A549 (cell line): ENCODE data around the gene GATM. TPM values are rescaled to one million over a fixed set of nuclear protein-coding genes. Genes with fewer than 3 reads are reported as not detected.

Source experiments
- ATAC-seq, 2 experiments: fragments of 200-7000 bp in 1 of 2; fragments of >200 bp in 1 of 2; cut with Nextera tagmentation in 1 of 2; cut with Tn5 transposase in 1 of 2; 3 replicates each; pipeline versions ENCODE4 v1.8.0 to v1.9.1; 2018 to 2020; ENCODE audit warnings: mild to moderate bottlenecking in 1 of 2, moderate library complexity in 1 of 2
- CTCF ChIA-PET: fragments of 300-600 bp; sonication (Branson Sonifier 250); formaldehyde crosslinking; extraction: SDS; loops from one replicate; lab custom pipeline; 2021; ENCODE audit warnings: antibody characterized with exemption, inconsistent platforms; lab: Yijun Ruan, JAX
- POLR2A ChIA-PET: fragments of 350-600 bp; formaldehyde crosslinking; extraction: SDS; loops from one replicate; lab custom pipeline; 2021; ENCODE audit warnings: antibody characterized with exemption, inconsistent platforms; lab: Yijun Ruan, JAX
- DNase-seq, 2 experiments: peaks; one replicate each; pipeline versions ENCODE4 v3.0.0 to v3.0.0-alpha.2; 2011 to 2016; ENCODE audit warnings: low read depth in 1 of 2, low spot score in 1 of 2
- FAIRE-seq: peaks from 2 replicates; lab custom pipeline; 2011; peaks lifted over from hg19 to GRCh38; lab: Jason Lieb, UNC
- H3K27ac ChIP-seq, 2 experiments: fragments of >200 bp; sonication (Bioruptor Twin); formaldehyde crosslinking; 3 replicates each; pipeline ENCODE4 v1.5.1; 2016 to 2017
- H3K4me1 ChIP-seq: fragments of >200 bp; sonication (Bioruptor Twin); formaldehyde crosslinking; 3 replicates; pipeline ENCODE4 v1.6.1; 2016
- H3K4me2 ChIP-seq: fragments of >200 bp; sonication (Bioruptor Twin); formaldehyde crosslinking; 3 replicates; pipeline ENCODE4 v1.6.1; 2016
- H3K4me3 ChIP-seq: fragments of >200 bp; sonication (Bioruptor Twin); formaldehyde crosslinking; 3 replicates; pipeline ENCODE4 v1.5.1; 2016
- H3K9me3 ChIP-seq: fragments of >200 bp; sonication (Bioruptor Twin); formaldehyde crosslinking; 3 replicates; pipeline ENCODE4 v1.6.1; 2016
- CBX8 ChIP-seq: fragments of 200-600 bp; sonication (generic); IDR thresholded peaks from 2 replicates; pipeline ENCODE4 v1.6.1; 2016
- CHD2 ChIP-seq: fragments of 150-350 bp; IDR thresholded peaks from 2 replicates; pipeline ENCODE4 v1.6.1; 2014; ENCODE audit warnings: low read length; ENCODE audit not compliant: partially characterized antibody
- CHD4 ChIP-seq: fragments of 200-600 bp; sonication (generic); IDR thresholded peaks from 2 replicates; pipeline ENCODE4 v1.6.1; 2016; ENCODE audit warnings: antibody characterized with exemption, mild to moderate bottlenecking, borderline replicate concordance
- EHF ChIP-seq: fragments of 250-450 bp; sonication (Bioruptor Pico); IDR thresholded peaks from 2 replicates; pipeline ENCODE4 v1.5.0; 2020; ENCODE audit warnings: mild to moderate bottlenecking
- EHMT2 ChIP-seq: fragments of 200-600 bp; sonication (generic); IDR thresholded peaks from 2 replicates; pipeline ENCODE4 v1.6.1; 2016; ENCODE audit warnings: antibody characterized with exemption, low read depth, mild to moderate bottlenecking, moderate library complexity
- EP300 ChIP-seq, 2 experiments: fragments of >200 bp; sonication (Bioruptor Twin); formaldehyde crosslinking; IDR thresholded peaks; 2 replicates in 1 of 2; 3 replicates in 1 of 2; pipeline ENCODE4 v1.6.1; 2016 to 2017
- ESRRA ChIP-seq: fragments of 150-350 bp; IDR thresholded peaks from 2 replicates; pipeline ENCODE4 v1.6.1; 2014; ENCODE audit warnings: mild to moderate bottlenecking, low read length, borderline replicate concordance
- FOSB ChIP-seq: fragments of 250-450 bp; sonication (Bioruptor Pico); IDR thresholded peaks from 2 replicates; pipeline ENCODE4 v1.5.0; 2020; ENCODE audit warnings: mild to moderate bottlenecking, moderate library complexity
- FOSL2 ChIP-seq, 2 experiments: fragments of 450-650 bp in 1 of 2; fragments of >200 bp in 1 of 2; sonication (Bioruptor Twin) in 1 of 2; formaldehyde crosslinking; IDR thresholded peaks; 2 replicates each; pipeline versions ENCODE4 v1.5.0 to v1.6.1; 2016 to 2020; ENCODE audit warnings: mild to moderate bottlenecking in 1 of 2, moderate library complexity in 1 of 2
- GATA3 ChIP-seq: IDR thresholded peaks from 2 replicates; pipeline ENCODE4 v1.6.1; 2012; ENCODE audit warnings: borderline replicate concordance
- HOXA7 ChIP-seq: fragments of 250-450 bp; sonication (Bioruptor Pico); IDR thresholded peaks from 2 replicates; pipeline ENCODE4 v1.5.0; 2020; ENCODE audit warnings: mild to moderate bottlenecking, moderate library complexity
- HOXB13 ChIP-seq: fragments of 250-450 bp; sonication (Bioruptor Pico); IDR thresholded peaks from 2 replicates; pipeline ENCODE4 v1.5.0; 2020; ENCODE audit warnings: low read depth, mild to moderate bottlenecking, moderate library complexity
- NFE2L2 ChIP-seq: fragments of 150-350 bp; conservative IDR thresholded peaks from 2 replicates; pipeline ENCODE4 v1.6.1; 2014; ENCODE audit warnings: low read length
- NPAS2 ChIP-seq: fragments of 250-450 bp; sonication (Bioruptor Pico); IDR thresholded peaks from 2 replicates; pipeline ENCODE4 v1.8.0; 2022; ENCODE audit warnings: mild to moderate bottlenecking, moderate library complexity, borderline replicate concordance
- PHF8 ChIP-seq: fragments of 200-600 bp; sonication (generic); IDR thresholded peaks from 2 replicates; pipeline ENCODE4 v1.6.1; 2016; ENCODE audit warnings: low read depth, mild to moderate bottlenecking, antibody characterized with exemption, moderate library complexity, borderline replicate concordance
- POLR2AphosphoS2 ChIP-seq: conservative IDR thresholded peaks from 2 replicates; pipeline ENCODE4 v1.6.1; 2012; ENCODE audit warnings: low read length, improper control_type of control experiment, inconsistent platforms
- ZC3H11A ChIP-seq: fragments of 450-650 bp; IDR thresholded peaks from 2 replicates; pipeline ENCODE4 v1.6.1; 2014; ENCODE audit warnings: antibody characterized with exemption, mild to moderate bottlenecking
- ZSCAN20 ChIP-seq: fragments of 250-450 bp; sonication (Bioruptor Pico); IDR thresholded peaks from 2 replicates; pipeline ENCODE4 v1.8.0; 2022; ENCODE audit warnings: mild to moderate bottlenecking, moderate library complexity
- WGBS: methylation state at CpG from one replicate; pipeline ENCODE4 v1.1.6; 2017; ENCODE audit errors: missing lambda C conversion rate; 5-methylcytosine and 5-hydroxymethylcytosine counted together
- polyA plus RNA-seq, 4 experiments: library from polyadenylated mRNA; depleted of rRNA in 3 of 4; stranded (reverse); fragments of >200 nt; fragmentation: RNase III in 1 of 4; extraction: RNeasy Plus Mini Kit Qiagen cat#74134 plus additional on column Dnase treatment in 1 of 4; gene quantifications; 2 replicates in 3 of 4; 3 replicates in 1 of 4; pipeline ENCODE4 v1.2.3, GENCODE V29; 2011 to 2017
- TF ChIP-seq, protein P1 (sequence below): fragments of 200-600 bp; sonication (generic); IDR thresholded peaks from 2 replicates; pipeline ENCODE4 v1.6.1; 2016; ENCODE audit warnings: antibody characterized with exemption, mild to moderate bottlenecking, moderate library complexity
- TF ChIP-seq, protein P2 (sequence below): fragments of 150-350 bp; IDR thresholded peaks from 2 replicates; pipeline ENCODE4 v1.6.1; 2014; ENCODE audit warnings: low read depth, mild to moderate bottlenecking, low read length
- TF ChIP-seq, protein P3 (sequence below): fragments of >200 bp; sonication (Bioruptor Twin); formaldehyde crosslinking; IDR thresholded peaks from 2 replicates; pipeline ENCODE4 v1.6.1; 2016
- TF ChIP-seq, protein P4 (sequence below): fragments of 250-450 bp; sonication (Bioruptor Pico); IDR thresholded peaks from 2 replicates; pipeline ENCODE4 v1.5.0; 2020; ENCODE audit warnings: low read depth, mild to moderate bottlenecking, moderate library complexity
- TF ChIP-seq, protein P5 (sequence below): fragments of >200 bp; sonication (Bioruptor Twin); formaldehyde crosslinking; IDR thresholded peaks from 3 replicates; pipeline ENCODE4 v1.5.1; 2016

The GATM gene
- polyA plus RNA-seq, 2 of the 4 experiments (the other 2 are of a cell fraction): 4.0 to 6.5 TPM

DNA sequence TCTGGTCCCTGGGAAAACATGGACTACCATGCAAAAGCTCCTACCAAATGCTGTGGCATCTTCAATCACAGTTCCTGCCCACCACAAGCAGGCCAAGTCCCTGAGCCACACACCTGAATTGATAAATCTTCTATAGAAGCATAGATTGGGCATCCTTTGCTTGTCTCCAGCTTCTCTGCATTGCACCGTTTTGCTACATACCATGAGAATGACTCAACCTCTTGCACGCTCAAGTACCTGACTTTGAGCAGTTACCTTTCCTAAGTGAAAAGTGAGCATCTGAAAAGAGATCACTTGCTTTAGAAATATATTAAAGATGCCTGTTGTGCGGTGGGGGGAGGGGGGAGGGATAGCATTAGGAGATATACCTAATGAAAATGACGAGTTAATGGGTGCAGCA lies 31.3 kb downstream of the GATM start:
- Histone ChIP-seq H3K4me1 (no peaks in the 10 kb centered on the region), H3K27ac (no peak overlapping the region), H3K4me2 (no peak overlapping the region), H3K4me3 (no peak overlapping the region), H3K9me3 (no peaks in the 10 kb centered on the region)
- POLR2A ChIA-PET: no interaction called here
- CTCF ChIA-PET: interaction anchor here (0.7 kb wide), 1 partner anchor 31 kb away, joined by 3 read pairs; no protein-coding TSS in a partner anchor
- WGBS: 42% methylated on average over 3 of the region's 4 CpGs
- DNase-seq (no peak), ATAC-seq (no peak), FAIRE-seq (no peak)
- TF ChIP-seq ZSCAN20 (CRISPR knock-in tag) (no peak), FOSL2 (IDR thresholded peaks at IDR 0.05) (no peak), FOSL2 (CRISPR knock-in tag; IDR thresholded peaks at IDR 0.05) (no peak), POLR2AphosphoS2 (no peak), NFE2L2 (no peak), EHF (CRISPR knock-in tag) (no peak), PHF8 (no peak), CBX8 (no peak), CHD4 (no peak), HOXA7 (CRISPR knock-in tag) (no peak), ZC3H11A (no peak), EP300 (IDR thresholded peaks at IDR 0.05) (no peak), HOXB13 (CRISPR knock-in tag) (no peak), NPAS2 (CRISPR knock-in tag) (no peak)
- TF ChIP-seq, protein P1, sequence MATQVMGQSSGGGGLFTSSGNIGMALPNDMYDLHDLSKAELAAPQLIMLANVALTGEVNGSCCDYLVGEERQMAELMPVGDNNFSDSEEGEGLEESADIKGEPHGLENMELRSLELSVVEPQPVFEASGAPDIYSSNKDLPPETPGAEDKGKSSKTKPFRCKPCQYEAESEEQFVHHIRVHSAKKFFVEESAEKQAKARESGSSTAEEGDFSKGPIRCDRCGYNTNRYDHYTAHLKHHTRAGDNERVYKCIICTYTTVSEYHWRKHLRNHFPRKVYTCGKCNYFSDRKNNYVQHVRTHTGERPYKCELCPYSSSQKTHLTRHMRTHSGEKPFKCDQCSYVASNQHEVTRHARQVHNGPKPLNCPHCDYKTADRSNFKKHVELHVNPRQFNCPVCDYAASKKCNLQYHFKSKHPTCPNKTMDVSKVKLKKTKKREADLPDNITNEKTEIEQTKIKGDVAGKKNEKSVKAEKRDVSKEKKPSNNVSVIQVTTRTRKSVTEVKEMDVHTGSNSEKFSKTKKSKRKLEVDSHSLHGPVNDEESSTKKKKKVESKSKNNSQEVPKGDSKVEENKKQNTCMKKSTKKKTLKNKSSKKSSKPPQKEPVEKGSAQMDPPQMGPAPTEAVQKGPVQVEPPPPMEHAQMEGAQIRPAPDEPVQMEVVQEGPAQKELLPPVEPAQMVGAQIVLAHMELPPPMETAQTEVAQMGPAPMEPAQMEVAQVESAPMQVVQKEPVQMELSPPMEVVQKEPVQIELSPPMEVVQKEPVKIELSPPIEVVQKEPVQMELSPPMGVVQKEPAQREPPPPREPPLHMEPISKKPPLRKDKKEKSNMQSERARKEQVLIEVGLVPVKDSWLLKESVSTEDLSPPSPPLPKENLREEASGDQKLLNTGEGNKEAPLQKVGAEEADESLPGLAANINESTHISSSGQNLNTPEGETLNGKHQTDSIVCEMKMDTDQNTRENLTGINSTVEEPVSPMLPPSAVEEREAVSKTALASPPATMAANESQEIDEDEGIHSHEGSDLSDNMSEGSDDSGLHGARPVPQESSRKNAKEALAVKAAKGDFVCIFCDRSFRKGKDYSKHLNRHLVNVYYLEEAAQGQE: no peak
- TF ChIP-seq, protein P2, sequence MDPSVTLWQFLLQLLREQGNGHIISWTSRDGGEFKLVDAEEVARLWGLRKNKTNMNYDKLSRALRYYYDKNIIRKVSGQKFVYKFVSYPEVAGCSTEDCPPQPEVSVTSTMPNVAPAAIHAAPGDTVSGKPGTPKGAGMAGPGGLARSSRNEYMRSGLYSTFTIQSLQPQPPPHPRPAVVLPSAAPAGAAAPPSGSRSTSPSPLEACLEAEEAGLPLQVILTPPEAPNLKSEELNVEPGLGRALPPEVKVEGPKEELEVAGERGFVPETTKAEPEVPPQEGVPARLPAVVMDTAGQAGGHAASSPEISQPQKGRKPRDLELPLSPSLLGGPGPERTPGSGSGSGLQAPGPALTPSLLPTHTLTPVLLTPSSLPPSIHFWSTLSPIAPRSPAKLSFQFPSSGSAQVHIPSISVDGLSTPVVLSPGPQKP: no peak
- TF ChIP-seq, protein P3, sequence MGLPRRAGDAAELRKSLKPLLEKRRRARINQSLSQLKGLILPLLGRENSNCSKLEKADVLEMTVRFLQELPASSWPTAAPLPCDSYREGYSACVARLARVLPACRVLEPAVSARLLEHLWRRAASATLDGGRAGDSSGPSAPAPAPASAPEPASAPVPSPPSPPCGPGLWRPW: no peak

DNA sequence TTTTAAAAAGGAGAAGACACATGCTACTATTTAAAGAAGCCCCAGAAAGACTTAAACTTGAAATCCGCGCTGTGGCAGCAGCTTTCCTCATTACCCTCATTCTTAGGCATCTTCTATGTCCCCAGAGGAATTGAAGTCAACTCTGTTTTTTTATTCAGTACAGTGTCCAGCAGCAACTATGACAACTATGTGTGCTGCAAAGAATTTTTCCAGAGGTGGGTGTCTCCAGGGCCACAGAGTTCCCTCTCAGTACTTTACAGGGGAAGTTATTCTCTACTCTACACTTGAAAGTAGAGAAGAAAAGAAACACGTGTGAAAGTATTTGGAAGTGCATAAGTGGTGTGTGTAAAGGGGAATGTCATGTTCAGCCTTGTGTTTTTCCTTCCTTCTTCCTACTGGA lies 32.0 kb downstream of the GATM start:
- FAIRE-seq: no peak
- no peak for ATAC-seq
- no peak for DNase-seq
- Histone ChIP-seq H3K4me2 (no peak overlapping the region), H3K4me3 (no peak overlapping the region), H3K9me3 (no peaks in the 10 kb centered on the region), H3K27ac (no peak overlapping the region), H3K4me1 (no peaks in the 10 kb centered on the region)
- ChIA-PET CTCF (interaction anchor here (0.7 kb wide), 1 partner anchor 31 kb away, joined by 3 read pairs; no protein-coding TSS in a partner anchor), POLR2A (no interaction called here)
- WGBS: 50% methylated on average over 3 of the region's 3 CpGs
- TF ChIP-seq CHD2 (no peak), EHMT2 (no peak), FOSB (no peak), GATA3 (no peak), ZSCAN20 (CRISPR knock-in tag) (no peak), ESRRA (no peak), EP300 (IDR thresholded peaks at IDR 0.05) (no peak), NFE2L2 (no peak)
- TF ChIP-seq, protein P4, sequence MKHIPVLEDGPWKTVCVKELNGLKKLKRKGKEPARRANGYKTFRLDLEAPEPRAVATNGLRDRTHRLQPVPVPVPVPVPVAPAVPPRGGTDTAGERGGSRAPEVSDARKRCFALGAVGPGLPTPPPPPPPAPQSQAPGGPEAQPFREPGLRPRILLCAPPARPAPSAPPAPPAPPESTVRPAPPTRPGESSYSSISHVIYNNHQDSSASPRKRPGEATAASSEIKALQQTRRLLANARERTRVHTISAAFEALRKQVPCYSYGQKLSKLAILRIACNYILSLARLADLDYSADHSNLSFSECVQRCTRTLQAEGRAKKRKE (CRISPR knock-in tag): no peak
- TF ChIP-seq, protein P1: no peak
- TF ChIP-seq, protein P2: no peak
- TF ChIP-seq, protein P5, sequence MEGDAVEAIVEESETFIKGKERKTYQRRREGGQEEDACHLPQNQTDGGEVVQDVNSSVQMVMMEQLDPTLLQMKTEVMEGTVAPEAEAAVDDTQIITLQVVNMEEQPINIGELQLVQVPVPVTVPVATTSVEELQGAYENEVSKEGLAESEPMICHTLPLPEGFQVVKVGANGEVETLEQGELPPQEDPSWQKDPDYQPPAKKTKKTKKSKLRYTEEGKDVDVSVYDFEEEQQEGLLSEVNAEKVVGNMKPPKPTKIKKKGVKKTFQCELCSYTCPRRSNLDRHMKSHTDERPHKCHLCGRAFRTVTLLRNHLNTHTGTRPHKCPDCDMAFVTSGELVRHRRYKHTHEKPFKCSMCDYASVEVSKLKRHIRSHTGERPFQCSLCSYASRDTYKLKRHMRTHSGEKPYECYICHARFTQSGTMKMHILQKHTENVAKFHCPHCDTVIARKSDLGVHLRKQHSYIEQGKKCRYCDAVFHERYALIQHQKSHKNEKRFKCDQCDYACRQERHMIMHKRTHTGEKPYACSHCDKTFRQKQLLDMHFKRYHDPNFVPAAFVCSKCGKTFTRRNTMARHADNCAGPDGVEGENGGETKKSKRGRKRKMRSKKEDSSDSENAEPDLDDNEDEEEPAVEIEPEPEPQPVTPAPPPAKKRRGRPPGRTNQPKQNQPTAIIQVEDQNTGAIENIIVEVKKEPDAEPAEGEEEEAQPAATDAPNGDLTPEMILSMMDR: no peak
